Gastrocnemius medialis (tissue), 4 donors: Measurements from ENCODE around the gene MAU2. TPM values are rescaled to one million over a fixed set of nuclear protein-coding genes. Genes with fewer than 3 reads are reported as not detected.
"Not testable (repeated sequence)": the region's sequence is repeated elsewhere in the genome, so short reads cannot be mapped to it uniquely, and the experiment has no call there.

Source experiments
- ATAC-seq, 2 donors: fragments of 150-250 bp; one replicate each; pipeline ENCODE4 v1.9.1; 2016
- DNase-seq, 2 donors: peaks; one replicate each; pipeline ENCODE4 v3.0.0-alpha.2; 2019
- H3K27ac ChIP-seq, 4 donors: fragments of 200-600 bp; sonication (generic); 1 replicate in 1 of 4; 2 replicates in 3 of 4; pipeline ENCODE4 v1.5.1; 2016 to 2018; ENCODE audit warnings: mild to moderate bottlenecking in 2 of 4, moderate library complexity in 1 of 4
- H3K27me3 ChIP-seq, 3 donors: fragments of 200-600 bp; sonication (generic) in 2 of 3; 1 replicate in 1 of 3; 2 replicates in 2 of 3; pipeline versions ENCODE4 v1.5.1 to v1.6.0; 2016 to 2019; ENCODE audit warnings: mild to moderate bottlenecking in 1 of 3, moderate library complexity in 1 of 3
- H3K36me3 ChIP-seq, 2 donors: fragments of 200-600 bp; sonication (generic) in 1 of 2; one replicate each; pipeline ENCODE4 v1.5.1; 2017 to 2018
- H3K4me1 ChIP-seq, 2 donors: fragments of 200-600 bp; sonication (generic) in 1 of 2; one replicate each; pipeline ENCODE4 v1.5.1; 2016 to 2017; ENCODE audit warnings: mild to moderate bottlenecking in 2 of 2
- H3K4me3 ChIP-seq, 4 donors: fragments of 200-600 bp; sonication (generic) in 3 of 4; 1 replicate in 1 of 4; 2 replicates in 3 of 4; pipeline ENCODE4 v1.5.1; 2016 to 2019; ENCODE audit warnings: mild to moderate bottlenecking in 2 of 4
- H3K9me3 ChIP-seq, 3 donors: fragments of 200-600 bp; sonication (generic) in 2 of 3; 1 replicate in 1 of 3; 2 replicates in 2 of 3; pipeline ENCODE4 v1.5.1; 2016 to 2019
- POLR2A ChIP-seq, 2 donors: fragments of 450-650 bp; IDR thresholded peaks; one replicate each; pipeline ENCODE4 v1.6.1; 2017; ENCODE audit warnings: antibody characterized with exemption in 2 of 2, mild to moderate bottlenecking in 2 of 2, moderate library complexity in 2 of 2
- in situ Hi-C, 4 donors: fragments of 200-750 bp; cut with MboI; loops; one replicate each; pipeline versions ENCODE4 v1.15.0 to v1.8.0; 2017; ENCODE audit warnings: low sequenced_read_pairs in 4 of 4
- intact Hi-C: fragments of 100-400 bp; cut with DNase I; formaldehyde crosslinking; loops from one replicate; pipeline ENCODE4 v1.15.1; 2023; ENCODE audit warnings: low total_unique reads
- total RNA-seq, 4 donors: library from RNA; depleted of rRNA; stranded (reverse); fragments of >200 nt; gene quantifications; one replicate each; pipeline versions ENCODE4 v1.1.0 to v1.2.3, GENCODE V29; 2016
- TF ChIP-seq, protein P1 (sequence below), 5 experiments: fragments of 450-650 bp in 3 of 5; fragments of 200-600 bp in 2 of 5; sonication (generic) in 2 of 5; IDR thresholded peaks in 4 of 5; conservative IDR thresholded peaks in 1 of 5; 1 replicate in 4 of 5; 2 replicates in 1 of 5; pipeline ENCODE4 v1.5.1; 2016 to 2019; ENCODE audit warnings: antibody characterized with exemption in 5 of 5, mild to moderate bottlenecking in 3 of 5, moderate library complexity in 3 of 5

MAU2 gene
- total RNA-seq, 4 donors from 2014 or later: 31.3 to 48.5 (median 41.7) TPM

DNA sequence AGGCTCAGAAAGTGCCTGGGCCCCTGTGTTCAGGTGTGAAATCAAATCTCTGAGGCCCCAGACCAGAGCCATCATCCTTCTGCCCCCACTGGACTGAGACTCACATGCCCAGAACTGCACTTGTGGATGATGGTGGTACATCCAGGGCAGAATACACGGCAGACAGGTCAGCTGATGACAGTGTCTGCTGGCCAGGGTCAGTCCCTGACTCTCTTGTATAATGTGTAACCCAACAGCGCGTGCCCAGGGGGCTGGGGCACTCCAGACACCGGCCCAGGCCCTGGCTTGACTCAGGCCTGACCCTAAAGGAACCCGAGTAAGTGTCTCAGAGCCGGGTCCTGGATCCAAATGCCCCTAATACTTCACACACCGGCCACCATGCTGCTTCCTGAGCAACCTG, 47.5 kb downstream of the MAU2 start:
- intact Hi-C loops: no loop called here
- no peak for ATAC-seq
- no peaks in the 10 kb centered on the region for H3K4me1 ChIP-seq
- no peak overlapping the region for H3K4me3 ChIP-seq
- no peak for TF ChIP-seq POLR2A (IDR thresholded peaks at IDR 0.05)
- TF ChIP-seq, protein P1, sequence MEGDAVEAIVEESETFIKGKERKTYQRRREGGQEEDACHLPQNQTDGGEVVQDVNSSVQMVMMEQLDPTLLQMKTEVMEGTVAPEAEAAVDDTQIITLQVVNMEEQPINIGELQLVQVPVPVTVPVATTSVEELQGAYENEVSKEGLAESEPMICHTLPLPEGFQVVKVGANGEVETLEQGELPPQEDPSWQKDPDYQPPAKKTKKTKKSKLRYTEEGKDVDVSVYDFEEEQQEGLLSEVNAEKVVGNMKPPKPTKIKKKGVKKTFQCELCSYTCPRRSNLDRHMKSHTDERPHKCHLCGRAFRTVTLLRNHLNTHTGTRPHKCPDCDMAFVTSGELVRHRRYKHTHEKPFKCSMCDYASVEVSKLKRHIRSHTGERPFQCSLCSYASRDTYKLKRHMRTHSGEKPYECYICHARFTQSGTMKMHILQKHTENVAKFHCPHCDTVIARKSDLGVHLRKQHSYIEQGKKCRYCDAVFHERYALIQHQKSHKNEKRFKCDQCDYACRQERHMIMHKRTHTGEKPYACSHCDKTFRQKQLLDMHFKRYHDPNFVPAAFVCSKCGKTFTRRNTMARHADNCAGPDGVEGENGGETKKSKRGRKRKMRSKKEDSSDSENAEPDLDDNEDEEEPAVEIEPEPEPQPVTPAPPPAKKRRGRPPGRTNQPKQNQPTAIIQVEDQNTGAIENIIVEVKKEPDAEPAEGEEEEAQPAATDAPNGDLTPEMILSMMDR (IDR thresholded peaks at IDR 0.05 in 4 of 5, conservative IDR thresholded peaks at IDR 0.05 in 1 of 5): no peak
- in situ Hi-C loops: loop anchor here in 3 of 4 donors (5.0 kb wide), 2 partner anchors 119 to 124 kb away; no protein-coding TSS in a partner anchor
- H3K9me3 ChIP-seq: no peaks in the 10 kb centered on the region
- H3K27ac ChIP-seq: no peak overlapping the region
- no peaks in the 10 kb centered on the region for H3K27me3 ChIP-seq
- H3K36me3 ChIP-seq: no peaks in the 10 kb centered on the region
- no peak for DNase-seq

DNA sequence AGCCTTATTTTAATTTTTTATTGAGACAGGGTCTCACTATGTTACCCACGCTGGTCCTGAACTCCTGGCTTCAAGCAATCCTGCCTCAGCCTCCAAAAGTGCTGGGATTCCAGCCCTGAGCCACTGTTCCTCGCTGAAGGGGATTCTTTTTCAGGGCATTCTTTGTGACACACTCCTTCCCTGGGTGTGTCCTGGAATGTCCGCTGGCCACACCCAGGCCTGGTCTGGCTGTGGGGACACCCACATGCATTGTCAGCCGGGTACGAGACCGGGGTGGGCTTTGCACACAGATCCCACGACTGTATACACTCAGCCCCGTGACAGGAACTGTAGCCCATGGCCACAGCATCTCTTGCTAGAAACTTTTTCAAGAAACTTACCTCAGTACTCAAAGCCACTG, 50.4 kb downstream of the MAU2 start:
- Histone ChIP-seq H3K27ac (no peak overlapping the region), H3K9me3 (no peaks in the 10 kb centered on the region)
- in situ Hi-C loops: no loop called here

DNA sequence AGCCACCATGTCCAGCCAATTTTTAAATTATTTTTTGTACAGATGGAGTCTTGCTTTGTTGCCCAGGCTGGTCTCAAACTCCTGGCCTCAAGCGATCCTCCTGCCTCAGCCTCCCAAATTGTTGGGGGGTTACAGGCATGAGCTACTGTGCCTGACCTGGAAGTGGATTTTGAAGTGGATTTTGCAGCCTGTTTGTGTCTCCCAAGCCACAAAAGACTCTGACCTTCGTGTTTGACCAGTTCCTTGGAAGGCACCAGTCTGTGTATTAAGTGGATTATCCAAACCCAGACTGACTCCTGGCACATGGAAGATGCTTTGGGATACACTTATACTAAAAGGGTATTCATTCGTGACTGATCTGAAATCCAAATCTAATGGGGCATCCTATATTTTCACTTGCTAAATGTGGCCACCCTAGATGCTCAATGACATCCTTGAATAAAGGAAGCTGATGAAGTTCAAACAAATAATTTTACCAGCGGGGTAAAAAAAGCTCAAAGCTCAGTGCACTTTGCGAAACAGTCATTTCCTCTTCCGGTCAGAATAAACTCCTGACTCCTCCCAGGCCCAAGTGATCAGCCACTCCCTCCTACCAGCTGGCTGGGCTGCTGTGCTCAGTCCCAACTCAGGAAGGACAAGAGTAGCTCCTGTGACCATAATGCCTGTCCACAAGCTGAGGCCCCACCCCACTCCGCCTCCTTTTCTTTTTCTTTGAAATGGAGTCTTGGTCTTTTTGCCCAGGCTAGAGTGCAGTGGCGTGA, 52.2 kb downstream of the MAU2 start:
- Histone ChIP-seq H3K27ac (peak overlapping the region; percentile 61 to 77 (median 68)), H3K9me3 (no peaks in the 10 kb centered on the region), H3K4me3 (no peak overlapping the region), H3K27me3 (no peaks in the 10 kb centered on the region), H3K36me3 (no peaks in the 10 kb centered on the region), H3K4me1 (peaks cover 0 to 6% of the 10 kb centered on the region in 2 donors)
- in situ Hi-C loops: no loop called here
- DNase-seq: peak; percentile 43 to 51
- intact Hi-C loops: no loop called here
- TF ChIP-seq POLR2A (IDR thresholded peaks at IDR 0.05): peak in 1 of 2 donors; percentile 39
- TF ChIP-seq, protein P1 (IDR thresholded peaks at IDR 0.05 in 4 of 5, conservative IDR thresholded peaks at IDR 0.05 in 1 of 5): no peak
- ATAC-seq: peak; percentile 74 to 75

More for the DNA sequence above, 50.4 kb downstream of the MAU2 start:
- no peak for DNase-seq
- Histone ChIP-seq H3K27me3 (no peaks in the 10 kb centered on the region), H3K36me3 (no peaks in the 10 kb centered on the region), H3K4me1 (no peaks in the 10 kb centered on the region), H3K4me3 (no peak overlapping the region)
- TF ChIP-seq, protein P1 (IDR thresholded peaks at IDR 0.05 in 4 of 5, conservative IDR thresholded peaks at IDR 0.05 in 1 of 5): no peak
- no peak for TF ChIP-seq POLR2A (IDR thresholded peaks at IDR 0.05)
- ATAC-seq: no peak
- intact Hi-C loops: no loop called here

- intact Hi-C loops (no loop called here), in situ Hi-C loops (loop anchor here in 1 of 4 donors (25.0 kb wide), 1 partner anchor 283 kb away; the partner anchor contains the start of genes ATP13A1 and ZNF101)
- no peaks in the 10 kb centered on the region for H3K27me3 ChIP-seq
- no peak overlapping the region for H3K4me3 ChIP-seq
- no peak for ATAC-seq
- no peak for DNase-seq
- no peak overlapping the region for H3K27ac ChIP-seq
- H3K36me3 ChIP-seq: no peaks in the 10 kb centered on the region
- H3K9me3 ChIP-seq: no peaks in the 10 kb centered on the region
- TF ChIP-seq, protein P1 (IDR thresholded peaks at IDR 0.05 in 4 of 5, conservative IDR thresholded peaks at IDR 0.05 in 1 of 5): no peak
- TF ChIP-seq POLR2A (IDR thresholded peaks at IDR 0.05): no peak
- H3K4me1 ChIP-seq: peaks cover 2 to 11% of the 10 kb centered on the region in 2 donors
Observed at GRCh38 chr19:19379527-19379926, 58.9 kb downstream of the MAU2 start.

DNA sequence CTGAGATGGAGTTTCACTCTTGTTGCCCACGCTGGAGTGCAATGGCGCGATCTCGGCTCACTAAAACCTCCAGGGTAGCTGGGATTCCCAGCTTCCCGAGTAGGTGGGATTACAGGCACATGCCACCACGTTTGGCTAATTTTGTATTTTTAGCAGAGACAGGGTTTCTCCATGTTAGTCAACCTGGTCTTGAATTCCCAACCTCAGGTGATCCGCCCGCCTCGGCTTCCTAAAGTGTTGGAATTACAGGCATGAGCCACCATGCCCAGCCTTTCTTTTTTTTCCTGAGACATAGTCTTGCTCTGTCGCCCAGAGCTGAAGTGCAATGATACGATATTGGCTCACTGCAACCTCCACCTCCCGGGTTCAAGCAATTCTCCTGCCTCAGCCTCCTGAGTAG, 59.7 kb downstream of the MAU2 start:
- H3K9me3 ChIP-seq, ATAC-seq, intact Hi-C loops, DNase-seq, H3K36me3 ChIP-seq, H3K27me3 ChIP-seq, H3K4me3 ChIP-seq, H3K27ac ChIP-seq: not testable (repeated sequence)
- in situ Hi-C loops: loop anchor here in 1 of 4 donors (25.0 kb wide), 1 partner anchor 282 kb away; the partner anchor contains the start of genes ATP13A1 and ZNF101
- peaks cover 7 to 15% of the 10 kb centered on the region in 2 donors for H3K4me1 ChIP-seq
